H1 (cell line): ENCODE measurements around the gene ITPR1.

Source experiments
- GABPA ChIP-seq: IDR thresholded peaks from 2 replicates; pipeline ENCODE4 v1.6.1; 2011; ENCODE audit warnings: mild to moderate bottlenecking, low read length, moderate library complexity, borderline replicate concordance; ENCODE audit not compliant: insufficient read depth
- TAF1 ChIP-seq: IDR thresholded peaks from 2 replicates; pipeline ENCODE4 v1.6.1; 2011; ENCODE audit warnings: mild to moderate bottlenecking, low read depth, low read length
- YY1 ChIP-seq: IDR thresholded peaks from 2 replicates; pipeline ENCODE4 v1.6.1; 2011; ENCODE audit warnings: low read depth, mild to moderate bottlenecking, low read length

GRCh38 chr3:4838621-4839022 lies 345.5 kb downstream of the ITPR1 start:
- no peak for TF ChIP-seq GABPA
- TF ChIP-seq YY1: no peak
- TF ChIP-seq TAF1: no peak
